Activated CD8-positive, alpha-beta memory T cell treated with anti-CD3 and anti-CD28 coated beads, Interleukin-2, amount 50 U/mL, for 24 hours (primary cell): ENCODE measurements around the gene RBPMS2.
"Not testable (repeated sequence)": the region's sequence is repeated elsewhere in the genome, so short reads cannot be mapped to it uniquely, and the experiment has no call there.

ENCODE experiments used
- DNase-seq: peaks from one replicate; pipeline ENCODE4 v3.0.0-alpha.2; 2020; ENCODE audit errors: extremely low read depth

RBPMS2 gene

GRCh38 chr15:64775551-64776401 is at the start of gene RBPMS2:
Gene RBPMS2 (minus strand): TSS chr15:64775589. CDS start chr15:64775319, 270 bp downstream.
- DNase-seq, result no peak

- DNase-seq, result no peak
Measured at GRCh38 chr15:64824929-64825430, 49.6 kb upstream of the RBPMS2 start.

GRCh38 chr15:64816452-64816851 is 41.1 kb upstream of the RBPMS2 start:
- no peak for DNase-seq

- DNase-seq, result not testable (repeated sequence)
Measured at GRCh38 chr15:64814965-64815364, 39.6 kb upstream of the RBPMS2 start.

GRCh38 chr15:64814283-64814682 is 38.9 kb upstream of the RBPMS2 start:
- not testable (repeated sequence) for DNase-seq

GRCh38 chr15:64813075-64813474 is 37.7 kb upstream of the RBPMS2 start:
- no peak for DNase-seq

- DNase-seq, result no peak
Measured at GRCh38 chr15:64810497-64811326, 35.3 kb upstream of the RBPMS2 start.

- peak; percentile 43 for DNase-seq
Measured at GRCh38 chr15:64809649-64810496, 34.5 kb upstream of the RBPMS2 start.

GRCh38 chr15:64808785-64809453 is 33.5 kb upstream of the RBPMS2 start:
- DNase-seq, result no peak

- no peak for DNase-seq
Measured at GRCh38 chr15:64807751-64808222, 32.4 kb upstream of the RBPMS2 start.

GRCh38 chr15:64807051-64807749 is 31.8 kb upstream of the RBPMS2 start:
- DNase-seq, result no peak

GRCh38 chr15:64806509-64806908 is 31.1 kb upstream of the RBPMS2 start:
- no peak for DNase-seq

GRCh38 chr15:64804619-64805018 is 29.2 kb upstream of the RBPMS2 start:
- DNase-seq, result no peak

GRCh38 chr15:64803526-64803925 is 28.1 kb upstream of the RBPMS2 start:
- no peak for DNase-seq

- no peak for DNase-seq
Measured at GRCh38 chr15:64800476-64800875, 25.1 kb upstream of the RBPMS2 start.

GRCh38 chr15:64798905-64799304 is 23.5 kb upstream of the RBPMS2 start:
- DNase-seq, result not testable (repeated sequence)

- DNase-seq, result not testable (repeated sequence)
Measured at GRCh38 chr15:64795921-64796320, 20.5 kb upstream of the RBPMS2 start.

GRCh38 chr15:64795299-64795698 is 19.9 kb upstream of the RBPMS2 start:
- DNase-seq, result not testable (repeated sequence)

GRCh38 chr15:64792282-64792681 is 16.9 kb upstream of the RBPMS2 start:
- DNase-seq, result no peak

- no peak for DNase-seq
Measured at GRCh38 chr15:64791401-64791800, 16.0 kb upstream of the RBPMS2 start.
